ENCODE data around the gene CD164L2. TPM values are rescaled to one million over a fixed set of nuclear protein-coding genes. Genes with fewer than 3 reads are reported as not detected.

Gene CD164L2
- total RNA-seq, 1 donor from 2014 or later: not detected

GRCh38 chr1:27355683-27356082 is 27.4 kb downstream of the CD164L2 start:
- Mint-ChIP-seq H3K4me1 (ENCODE audit: unreplicated experiment) (peaks cover 8% of the 10 kb centered on the region), H3K36me3 (ENCODE audit: unreplicated experiment) (peaks cover 19% of the 10 kb centered on the region), H3K27ac (ENCODE audit: unreplicated experiment) (no peak overlapping the region), H3K9me3 (ENCODE audit: unreplicated experiment) (no peaks in the 10 kb centered on the region), H3K27me3 (ENCODE audit: unreplicated experiment) (no peaks in the 10 kb centered on the region), H3K4me3 (ENCODE audit: unreplicated experiment) (no peak overlapping the region)
- no peak for DNase-seq (ENCODE audit: extremely low spot score, unreplicated experiment)
- no peak for TF ChIP-seq CTCF (IDR thresholded peaks at IDR 0.05)

- no peak overlapping the region for H3K27ac Mint-ChIP-seq (ENCODE audit: unreplicated experiment)
- H3K9me3 Mint-ChIP-seq (ENCODE audit: unreplicated experiment): no peaks in the 10 kb centered on the region
- H3K4me1 Mint-ChIP-seq (ENCODE audit: unreplicated experiment): peaks cover 10% of the 10 kb centered on the region
- H3K36me3 Mint-ChIP-seq (ENCODE audit: unreplicated experiment): peaks cover 7% of the 10 kb centered on the region
- H3K27me3 Mint-ChIP-seq (ENCODE audit: unreplicated experiment): no peaks in the 10 kb centered on the region
- no peak for DNase-seq (ENCODE audit: extremely low spot score, unreplicated experiment)
- no peak overlapping the region for H3K4me3 Mint-ChIP-seq (ENCODE audit: unreplicated experiment)
- no peak for TF ChIP-seq CTCF (IDR thresholded peaks at IDR 0.05)
These were observed 29.5 kb downstream of the CD164L2 start for GRCh38 chr1:27353629-27354028.

- Mint-ChIP-seq H3K4me3 (ENCODE audit: unreplicated experiment) (no peak overlapping the region), H3K27ac (ENCODE audit: unreplicated experiment) (no peak overlapping the region), H3K9me3 (ENCODE audit: unreplicated experiment) (no peaks in the 10 kb centered on the region), H3K36me3 (ENCODE audit: unreplicated experiment) (peaks cover 7% of the 10 kb centered on the region), H3K4me1 (ENCODE audit: unreplicated experiment) (peaks cover 10% of the 10 kb centered on the region), H3K27me3 (ENCODE audit: unreplicated experiment) (no peaks in the 10 kb centered on the region)
- no peak for TF ChIP-seq CTCF (IDR thresholded peaks at IDR 0.05)
- no peak for DNase-seq (ENCODE audit: extremely low spot score, unreplicated experiment)
These were observed 30.0 kb downstream of the CD164L2 start for GRCh38 chr1:27353166-27353565.

- Mint-ChIP-seq H3K36me3 (ENCODE audit: unreplicated experiment) (peaks cover 7% of the 10 kb centered on the region), H3K4me1 (ENCODE audit: unreplicated experiment) (peaks cover 14% of the 10 kb centered on the region), H3K27ac (ENCODE audit: unreplicated experiment) (no peak overlapping the region), H3K4me3 (ENCODE audit: unreplicated experiment) (no peak overlapping the region), H3K27me3 (ENCODE audit: unreplicated experiment) (no peaks in the 10 kb centered on the region), H3K9me3 (ENCODE audit: unreplicated experiment) (no peaks in the 10 kb centered on the region)
- no peak for DNase-seq (ENCODE audit: extremely low spot score, unreplicated experiment)
- no peak for TF ChIP-seq CTCF (IDR thresholded peaks at IDR 0.05)
These were observed 31.5 kb downstream of the CD164L2 start for GRCh38 chr1:27351541-27352107.

GRCh38 chr1:27350663-27351540 is 32.2 kb downstream of the CD164L2 start:
- H3K27ac Mint-ChIP-seq (ENCODE audit: unreplicated experiment): no peak overlapping the region
- H3K9me3 Mint-ChIP-seq (ENCODE audit: unreplicated experiment): no peaks in the 10 kb centered on the region
- H3K36me3 Mint-ChIP-seq (ENCODE audit: unreplicated experiment): peaks cover 7% of the 10 kb centered on the region
- no peaks in the 10 kb centered on the region for H3K27me3 Mint-ChIP-seq (ENCODE audit: unreplicated experiment)
- TF ChIP-seq CTCF (IDR thresholded peaks at IDR 0.05): no peak
- DNase-seq (ENCODE audit: extremely low spot score, unreplicated experiment): no peak
- peak overlapping the region; percentile 26 for H3K4me3 Mint-ChIP-seq (ENCODE audit: unreplicated experiment)
- peaks cover 14% of the 10 kb centered on the region for H3K4me1 Mint-ChIP-seq (ENCODE audit: unreplicated experiment)
